Ureter (tissue), 1 donor: ENCODE data around the gene RBL1. TPM values are rescaled to one million over a fixed set of nuclear protein-coding genes. Genes with fewer than 3 reads are reported as not detected.
"Not testable (repeated sequence)": the region's sequence is repeated elsewhere in the genome, so short reads cannot be mapped to it uniquely, and the experiment has no call there.

ENCODE experiments used
- DNase-seq: peaks from one replicate; pipeline ENCODE4 v3.0.0-alpha.2; 2020; ENCODE audit warnings: low spot score
- total RNA-seq: library from RNA; stranded (reverse); gene quantifications from one replicate; pipeline ENCODE4 v1.2.4, GENCODE V29; 2023
- donor health status: DM: yes; HTN: yes; CAD: no.

Gene RBL1, protein sequence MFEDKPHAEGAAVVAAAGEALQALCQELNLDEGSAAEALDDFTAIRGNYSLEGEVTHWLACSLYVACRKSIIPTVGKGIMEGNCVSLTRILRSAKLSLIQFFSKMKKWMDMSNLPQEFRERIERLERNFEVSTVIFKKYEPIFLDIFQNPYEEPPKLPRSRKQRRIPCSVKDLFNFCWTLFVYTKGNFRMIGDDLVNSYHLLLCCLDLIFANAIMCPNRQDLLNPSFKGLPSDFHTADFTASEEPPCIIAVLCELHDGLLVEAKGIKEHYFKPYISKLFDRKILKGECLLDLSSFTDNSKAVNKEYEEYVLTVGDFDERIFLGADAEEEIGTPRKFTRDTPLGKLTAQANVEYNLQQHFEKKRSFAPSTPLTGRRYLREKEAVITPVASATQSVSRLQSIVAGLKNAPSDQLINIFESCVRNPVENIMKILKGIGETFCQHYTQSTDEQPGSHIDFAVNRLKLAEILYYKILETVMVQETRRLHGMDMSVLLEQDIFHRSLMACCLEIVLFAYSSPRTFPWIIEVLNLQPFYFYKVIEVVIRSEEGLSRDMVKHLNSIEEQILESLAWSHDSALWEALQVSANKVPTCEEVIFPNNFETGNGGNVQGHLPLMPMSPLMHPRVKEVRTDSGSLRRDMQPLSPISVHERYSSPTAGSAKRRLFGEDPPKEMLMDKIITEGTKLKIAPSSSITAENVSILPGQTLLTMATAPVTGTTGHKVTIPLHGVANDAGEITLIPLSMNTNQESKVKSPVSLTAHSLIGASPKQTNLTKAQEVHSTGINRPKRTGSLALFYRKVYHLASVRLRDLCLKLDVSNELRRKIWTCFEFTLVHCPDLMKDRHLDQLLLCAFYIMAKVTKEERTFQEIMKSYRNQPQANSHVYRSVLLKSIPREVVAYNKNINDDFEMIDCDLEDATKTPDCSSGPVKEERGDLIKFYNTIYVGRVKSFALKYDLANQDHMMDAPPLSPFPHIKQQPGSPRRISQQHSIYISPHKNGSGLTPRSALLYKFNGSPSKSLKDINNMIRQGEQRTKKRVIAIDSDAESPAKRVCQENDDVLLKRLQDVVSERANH
- 8.1 TPM for total RNA-seq

DNA sequence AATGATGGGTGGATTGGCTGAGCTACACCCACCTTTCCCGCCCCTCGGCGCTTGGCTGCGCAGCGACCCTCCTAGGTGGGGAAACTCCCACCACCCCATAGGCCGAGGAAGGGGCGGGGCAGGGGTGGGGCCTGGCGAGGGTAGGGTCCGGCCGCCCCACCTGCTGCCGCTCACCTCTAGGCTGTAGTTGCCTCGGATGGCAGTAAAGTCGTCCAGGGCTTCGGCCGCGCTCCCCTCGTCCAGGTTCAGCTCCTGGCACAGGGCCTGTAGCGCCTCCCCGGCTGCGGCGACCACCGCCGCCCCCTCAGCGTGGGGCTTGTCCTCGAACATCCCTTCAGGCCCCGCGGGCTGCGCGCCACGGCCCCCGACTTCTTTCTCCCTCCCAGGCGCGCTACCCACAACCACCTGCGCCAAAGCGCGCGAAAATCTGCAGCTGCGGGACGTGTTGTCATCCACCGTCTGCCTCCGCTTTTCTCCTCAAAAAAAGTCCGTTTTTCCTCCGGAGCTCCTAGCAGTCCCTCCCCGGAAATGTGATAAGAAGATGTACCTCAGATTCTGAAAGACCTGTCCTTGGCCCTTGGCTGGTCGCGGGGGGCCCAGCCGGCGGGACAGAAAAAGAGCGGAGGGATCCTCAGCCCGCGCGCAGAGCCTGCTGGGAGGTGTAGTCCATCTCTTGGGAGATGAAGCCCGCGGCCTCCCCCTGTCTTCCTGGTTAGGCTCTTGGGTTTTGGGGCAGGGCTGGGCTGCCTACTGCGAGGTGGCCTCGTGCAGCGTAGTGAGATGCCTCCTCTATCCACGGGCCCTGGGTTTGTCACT lies at the start of gene RBL1:
RBL1 (minus strand) TSS at position 399 of the 816 bp plus-strand sequence; CDS start at position 330, 69 bp downstream.
- peak; percentile 80 for DNase-seq

DNA sequence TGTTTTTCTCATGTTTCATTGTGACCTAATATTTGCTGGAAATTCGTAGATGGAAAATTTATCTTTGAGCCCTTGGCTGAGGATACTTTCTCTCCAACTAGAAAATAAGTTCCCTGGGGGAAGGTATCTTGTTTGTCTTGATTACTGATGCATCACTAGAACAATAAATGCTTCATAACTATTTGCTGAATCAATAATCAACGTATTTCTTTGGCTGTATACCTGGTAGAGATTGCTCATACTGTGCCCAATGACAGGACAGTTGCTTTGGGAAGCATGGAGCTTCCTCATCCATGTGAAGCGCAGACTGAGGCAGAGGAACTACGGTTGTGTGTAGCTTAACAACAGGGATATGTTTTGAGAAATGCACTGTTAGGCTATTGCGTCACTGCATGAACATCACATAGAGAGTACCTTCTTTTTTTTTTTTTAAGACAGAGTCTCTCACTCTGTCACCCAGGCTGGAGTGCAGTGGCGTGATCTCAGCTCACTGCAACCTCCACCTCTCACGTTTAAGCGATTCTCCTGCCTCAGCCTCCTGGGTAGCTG lies 49.1 kb upstream of the RBL1 start:
- no peak for DNase-seq

DNA sequence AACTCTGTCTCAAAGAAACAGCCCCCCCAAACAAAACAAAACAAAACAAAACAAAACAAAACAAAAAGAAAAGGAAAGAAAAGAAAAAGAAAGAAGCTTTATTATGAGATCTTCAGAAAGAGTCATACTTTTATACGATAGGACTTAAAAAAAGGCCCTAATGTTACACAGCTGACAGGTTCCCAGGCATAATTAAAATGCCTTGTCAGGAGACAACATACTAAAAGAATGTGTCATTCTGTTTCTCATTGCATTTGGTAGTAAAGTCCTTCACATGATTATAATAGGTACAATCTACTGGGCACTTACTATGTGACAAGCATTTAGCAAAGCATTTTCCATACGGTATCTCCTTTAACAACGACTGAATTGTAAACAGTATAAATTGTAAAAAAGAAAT lies 46.9 kb upstream of the RBL1 start:
- DNase-seq = no peak

DNA sequence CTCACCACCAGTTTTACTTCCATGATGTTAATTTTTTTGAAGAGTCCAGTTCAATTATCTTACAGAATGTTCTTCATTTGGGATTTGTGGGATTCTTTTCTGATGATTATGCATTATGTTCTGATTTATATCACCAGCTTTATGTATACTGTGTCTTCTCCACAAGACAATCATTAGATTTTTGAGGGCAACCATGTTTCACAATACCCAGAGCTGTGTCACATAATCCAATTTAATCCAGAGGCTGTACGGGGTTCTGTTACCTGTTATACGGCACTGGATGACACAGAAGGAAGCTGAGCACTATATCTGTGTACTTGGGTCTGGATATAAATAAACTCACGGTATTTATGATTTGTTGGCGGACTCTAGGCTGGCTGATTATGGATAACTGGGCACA lies 41.8 kb upstream of the RBL1 start:
- no peak for DNase-seq

DNA sequence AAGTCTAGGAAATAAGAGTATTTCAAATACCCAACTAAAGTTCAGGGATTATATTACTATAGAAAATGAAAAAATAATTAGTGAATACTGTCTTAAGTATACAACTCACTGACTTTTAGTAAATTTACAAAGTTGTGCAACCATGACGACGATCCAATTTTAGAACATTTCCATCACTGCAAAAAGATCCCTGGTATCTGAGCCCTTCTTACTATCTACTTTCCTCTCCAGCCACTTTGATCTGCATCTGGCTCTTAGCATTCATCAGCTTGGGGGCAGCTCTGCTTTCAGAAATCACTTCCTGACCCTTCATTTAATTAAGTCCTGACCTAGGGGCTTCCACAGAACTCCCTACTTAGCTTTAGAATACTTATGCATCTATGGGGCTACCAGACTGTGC lies 38.2 kb upstream of the RBL1 start:
- DNase-seq = no peak

DNA sequence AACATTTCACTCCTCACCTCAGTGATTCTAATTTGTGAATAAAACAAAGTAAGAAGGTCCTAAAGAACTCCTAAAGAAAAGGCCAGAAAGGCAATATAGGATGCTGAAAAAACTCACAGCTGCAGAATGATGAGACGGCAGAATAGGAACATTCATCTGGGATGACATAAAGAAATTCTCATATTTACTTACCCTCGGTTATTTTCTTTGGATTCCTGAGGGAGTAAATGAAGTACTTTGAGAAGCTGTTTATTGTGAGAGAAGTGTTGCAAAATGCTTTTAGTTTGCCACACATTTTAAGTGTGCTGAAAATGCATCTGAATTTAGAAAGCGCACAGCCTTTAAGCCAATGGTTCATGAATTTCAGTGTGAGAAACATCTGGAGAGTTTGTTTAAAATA lies 35.7 kb upstream of the RBL1 start:
- DNase-seq = no peak

DNA sequence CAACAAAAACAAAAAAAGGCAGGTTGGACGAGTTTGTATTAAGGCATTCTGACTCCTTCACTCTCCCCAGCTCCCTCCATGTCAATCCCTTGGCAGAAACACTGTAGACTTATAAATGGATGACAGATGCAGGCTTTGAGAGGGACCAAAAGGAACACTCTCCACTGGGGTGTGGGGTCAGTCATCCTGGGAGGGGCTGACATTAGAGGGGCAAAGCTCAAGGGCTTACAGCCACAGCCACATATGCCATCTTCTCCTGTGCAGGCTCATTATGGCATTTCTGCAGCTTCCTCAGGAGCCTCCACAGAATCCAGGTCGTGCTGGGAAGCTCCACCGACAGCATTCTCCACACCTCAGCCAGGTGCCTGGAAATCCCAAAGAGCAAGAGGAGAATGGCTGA lies 33.0 kb upstream of the RBL1 start:
- DNase-seq = no peak

DNA sequence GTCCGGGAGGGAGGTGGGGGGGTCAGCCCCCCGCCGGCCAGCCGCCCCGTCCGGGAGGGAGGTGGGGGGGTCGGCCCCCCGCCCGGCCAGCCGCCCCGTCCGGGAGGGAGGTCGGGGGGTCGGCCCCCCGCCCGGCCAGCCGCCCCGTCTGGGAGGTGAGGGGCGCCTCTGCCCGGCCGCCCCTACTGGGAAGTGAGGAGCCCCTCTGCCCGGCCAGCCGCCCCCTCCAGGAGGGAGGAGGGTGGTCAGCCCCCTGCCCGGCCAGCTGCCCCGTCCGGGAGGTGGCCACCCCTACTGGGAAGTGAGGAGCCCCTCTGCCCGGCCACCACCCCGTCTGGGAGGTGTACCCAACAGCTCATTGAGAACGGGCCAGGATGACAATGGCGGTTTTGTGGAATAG lies 30.5 kb upstream of the RBL1 start:
- DNase-seq = not testable (repeated sequence)

DNA sequence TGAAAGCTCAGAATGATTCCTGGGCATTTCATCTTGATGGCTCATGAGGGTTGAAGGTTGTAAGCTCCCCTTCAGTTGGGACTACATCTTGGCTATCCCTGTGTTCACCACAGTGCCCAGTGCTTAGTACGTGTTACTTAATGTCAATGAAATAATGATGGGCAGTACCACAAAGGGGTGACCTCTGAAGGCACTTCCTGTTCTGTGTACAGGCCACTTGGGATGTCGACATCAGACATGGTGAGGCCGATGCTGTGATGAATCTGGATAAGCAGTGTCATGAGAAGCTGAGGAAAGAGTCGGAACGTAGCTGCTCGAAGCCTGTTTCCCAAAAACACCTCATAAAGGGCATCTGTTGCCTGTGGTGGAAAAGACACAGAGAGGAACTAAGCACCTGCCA lies 27.6 kb upstream of the RBL1 start:
- DNase-seq = no peak

DNA sequence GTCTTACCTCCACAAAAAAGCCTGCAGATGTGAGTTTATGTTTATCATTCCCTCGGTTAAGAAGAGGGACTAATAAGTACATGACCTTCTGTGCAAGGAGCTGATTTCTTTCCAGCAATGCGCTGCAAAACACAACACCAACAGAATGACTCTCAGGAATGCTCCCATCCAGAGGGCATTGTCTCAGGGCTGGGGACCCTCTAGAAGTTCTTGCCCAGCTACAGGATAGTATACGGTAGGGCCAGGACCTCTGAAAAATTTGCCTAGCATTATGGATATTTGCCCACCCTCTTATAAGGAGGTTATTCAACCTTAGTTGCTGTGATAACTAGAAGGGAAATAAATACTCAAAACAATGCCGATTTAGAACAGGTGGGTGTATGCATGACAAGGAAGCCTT lies 24.7 kb upstream of the RBL1 start:
- DNase-seq = no peak

DNA sequence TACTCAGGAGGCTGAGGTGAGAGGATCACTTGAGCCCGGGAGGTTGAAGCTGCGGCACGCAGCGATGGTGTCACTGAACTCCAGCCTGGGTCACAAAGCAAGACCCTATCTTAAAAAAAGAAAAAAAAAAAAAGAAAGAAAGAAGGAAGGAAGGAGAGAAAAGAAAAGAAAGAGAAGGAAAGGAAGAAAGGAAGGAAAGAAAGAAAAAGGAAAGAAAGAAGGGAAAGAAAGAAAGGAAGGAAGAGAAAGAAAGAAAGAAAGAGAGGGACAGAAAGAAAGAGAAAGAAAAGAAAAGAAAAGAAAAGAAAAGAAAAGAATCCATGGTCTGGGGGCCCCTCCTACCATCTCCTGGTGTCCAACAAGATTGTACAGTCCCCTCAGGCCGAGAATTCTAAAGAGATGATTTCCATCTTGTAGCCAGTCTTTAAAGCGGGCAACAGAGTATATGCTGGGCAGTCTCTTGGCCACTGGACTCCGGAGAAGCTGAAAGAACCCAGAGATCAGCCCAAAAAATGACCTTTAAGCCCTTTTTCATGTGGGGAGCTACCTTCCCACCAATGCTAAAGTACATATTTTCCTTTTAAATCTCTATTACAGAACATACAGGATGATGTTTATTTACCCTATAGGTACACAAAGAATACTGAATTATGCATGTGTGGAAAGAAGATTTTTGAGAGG lies 23.7 kb upstream of the RBL1 start:
- no peak for DNase-seq

DNA sequence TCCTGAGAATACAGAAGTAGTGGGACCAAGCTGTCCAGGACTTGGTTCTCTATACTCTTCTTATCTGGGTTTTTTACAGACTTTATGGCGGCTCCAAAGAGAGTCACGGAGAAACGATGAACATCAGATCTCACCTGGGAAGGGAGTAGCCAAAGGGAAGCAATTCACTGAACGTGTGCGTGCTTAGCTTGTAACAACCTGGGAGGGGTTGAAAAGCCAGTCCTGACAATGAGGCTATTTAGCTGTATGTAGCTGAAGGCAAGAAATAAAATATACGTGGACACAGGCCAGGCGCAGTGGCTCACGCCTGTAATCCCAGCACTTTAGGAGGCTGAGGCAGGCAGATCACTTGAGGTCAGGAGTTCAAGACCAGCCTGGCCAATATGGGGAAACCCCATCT lies 18.2 kb upstream of the RBL1 start:
- no peak for DNase-seq

DNA sequence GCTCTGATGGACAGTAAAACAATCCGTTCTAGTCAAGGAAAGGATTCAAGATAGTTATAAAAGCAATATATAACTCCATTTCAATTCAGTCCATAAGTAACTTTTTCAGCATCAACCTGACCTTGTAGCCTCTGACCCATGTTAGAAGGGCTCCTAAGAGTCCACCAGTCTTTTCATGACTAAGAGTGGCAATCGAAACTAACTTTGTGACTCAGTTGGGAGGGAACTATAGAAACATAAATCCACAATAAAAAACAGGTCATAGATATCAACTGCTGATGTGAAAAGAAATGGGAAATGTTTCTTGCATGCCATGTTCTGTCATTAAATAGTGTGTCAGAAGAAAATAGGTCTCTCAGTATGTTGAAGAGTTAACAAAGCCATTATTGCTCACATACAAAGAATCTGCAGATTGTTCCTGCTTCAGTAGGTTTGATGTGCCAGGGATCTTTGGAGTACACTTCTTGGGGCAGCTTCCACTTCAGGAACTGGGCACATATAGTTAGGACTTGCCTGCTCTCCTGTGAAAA lies 16.2 kb upstream of the RBL1 start:
- no peak for DNase-seq

DNA sequence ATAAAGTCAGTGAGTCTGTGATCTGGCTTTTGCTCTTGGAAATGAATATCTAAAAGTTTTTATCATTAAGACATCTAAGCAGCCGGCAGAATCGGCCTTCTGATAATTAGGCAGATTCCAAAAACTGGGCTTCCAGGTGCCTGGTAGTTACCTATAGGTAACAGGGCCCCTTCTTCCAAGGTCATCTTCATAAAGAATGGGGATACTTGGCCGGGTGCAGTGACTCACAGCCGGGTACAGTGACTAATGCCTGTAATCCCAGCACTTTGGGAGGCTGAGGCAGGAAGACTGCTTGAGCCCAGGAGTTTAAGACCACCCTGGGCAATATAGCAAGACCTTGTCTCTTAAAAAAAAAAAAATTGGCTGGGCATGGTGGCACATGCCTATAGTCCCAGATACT lies 12.9 kb upstream of the RBL1 start:
- no peak for DNase-seq

DNA sequence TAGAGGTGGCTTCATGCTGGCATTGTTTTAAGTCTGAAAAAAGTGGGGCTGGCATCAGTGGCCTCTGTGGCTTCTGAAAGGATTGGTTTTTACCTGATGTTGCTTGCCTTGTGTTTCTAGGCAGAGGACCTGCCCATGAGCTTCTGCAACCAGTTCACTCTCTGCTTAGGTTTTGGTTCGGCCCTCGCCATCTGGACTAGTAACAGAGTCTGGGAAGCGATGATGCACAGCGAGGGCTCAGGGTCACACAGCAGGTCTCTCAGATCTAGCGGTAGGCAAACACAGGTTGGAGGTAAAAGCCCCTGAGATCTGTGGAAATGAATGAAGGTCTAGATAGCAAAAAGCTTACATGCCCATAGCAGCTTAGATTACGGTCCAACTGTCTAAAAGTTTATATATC lies 6.8 kb upstream of the RBL1 start:
- DNase-seq = no peak

DNA sequence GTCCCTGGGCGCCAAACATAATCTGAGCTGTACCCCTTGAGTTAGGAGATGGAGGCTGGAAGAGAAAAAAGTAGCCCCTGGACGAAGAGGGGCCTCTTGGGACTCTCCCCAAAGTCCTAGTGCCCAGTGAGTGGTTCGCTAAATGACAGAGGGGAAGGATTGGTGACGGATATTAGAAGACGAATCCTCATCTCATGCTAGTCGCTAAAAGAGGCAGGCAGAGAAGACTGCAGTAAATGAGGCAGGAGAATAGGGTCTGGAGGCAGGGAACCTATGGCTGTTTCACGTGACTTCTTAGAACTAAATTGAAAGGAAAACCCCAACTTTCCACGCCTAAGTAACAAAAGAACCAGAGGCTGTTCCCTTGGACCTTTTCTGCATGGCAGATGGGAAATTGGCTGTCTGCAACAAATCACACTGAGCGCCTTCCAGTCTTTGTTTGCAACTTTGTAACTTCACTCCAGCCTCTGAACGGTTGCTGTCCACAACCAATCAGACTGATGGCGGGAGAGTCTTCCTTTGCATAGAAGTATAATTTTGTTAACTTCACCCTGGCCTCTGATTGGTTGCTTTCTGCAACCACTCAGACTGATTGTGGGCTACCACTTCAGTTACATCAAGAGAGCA lies 731 bp upstream of the RBL1 start:
- DNase-seq = no peak

DNA sequence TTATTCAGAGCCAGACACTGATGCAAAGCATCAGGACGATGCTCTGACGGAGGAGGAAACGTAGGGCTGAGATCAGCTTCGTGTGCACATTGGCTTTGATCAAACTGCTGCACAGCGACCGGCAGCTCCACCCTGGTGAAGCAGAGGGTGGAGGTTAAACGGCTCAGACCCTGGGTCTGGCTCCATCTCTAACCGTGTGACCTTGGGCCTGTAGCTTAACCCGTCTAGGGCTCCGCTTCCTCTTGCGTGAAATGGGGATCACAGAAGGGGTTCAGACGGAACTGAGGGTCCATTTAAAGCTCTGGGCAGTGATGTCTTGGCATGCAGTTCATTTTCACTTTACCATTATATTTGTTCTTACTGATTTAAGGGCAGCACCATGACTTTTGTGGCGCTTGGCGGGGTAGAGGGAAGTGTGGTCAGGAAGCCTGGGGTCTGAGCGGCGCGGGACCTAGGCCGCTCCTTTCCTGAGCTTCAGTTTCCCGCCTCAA lies 644 bp downstream of the RBL1 start:
- DNase-seq = no peak

DNA sequence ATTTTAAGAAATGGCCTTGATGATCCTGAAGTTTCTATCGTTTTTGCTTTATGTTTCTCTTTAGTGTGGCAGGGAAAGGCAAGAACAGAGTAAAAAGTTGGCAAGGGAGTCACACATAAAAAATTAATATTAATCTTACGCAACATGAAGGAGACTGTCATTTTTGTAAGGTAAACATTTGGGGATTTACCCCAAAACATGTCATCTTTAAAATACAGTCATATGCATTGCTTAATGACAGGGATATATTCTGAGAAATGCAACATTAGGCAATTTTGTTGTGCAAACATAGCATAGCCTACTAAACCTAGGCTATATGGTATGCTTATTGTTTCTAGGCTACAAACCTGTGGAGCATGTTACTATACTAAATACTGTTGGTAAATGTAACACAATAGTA lies 5.4 kb downstream of the RBL1 start:
- DNase-seq = no peak

DNA sequence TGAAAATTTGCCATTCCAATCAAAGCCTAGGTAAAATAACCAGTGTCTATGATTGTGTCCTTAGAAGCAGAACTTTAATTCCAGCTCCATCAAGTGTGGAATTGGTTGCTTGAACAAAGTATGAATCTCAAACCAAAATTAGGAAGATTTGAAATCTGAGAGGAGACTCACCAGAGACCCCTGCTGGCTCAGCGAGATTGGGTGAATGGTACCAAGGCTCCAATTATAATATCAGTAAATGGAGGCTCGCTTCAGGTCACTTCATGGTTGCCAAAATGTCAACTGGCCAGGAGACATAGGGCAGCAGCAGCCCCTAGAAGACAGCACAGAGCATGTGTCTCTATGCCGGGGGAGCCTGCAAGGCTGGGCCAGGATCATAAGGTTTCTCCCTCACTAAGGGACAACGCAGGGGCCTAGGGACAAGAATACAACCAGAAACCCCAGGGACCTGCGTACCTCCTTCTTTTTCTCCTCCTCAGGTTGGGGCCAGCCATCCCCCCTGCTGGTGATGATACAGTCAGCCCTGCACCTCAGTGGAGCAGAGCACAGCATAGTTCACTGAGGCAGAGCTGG lies 14.0 kb downstream of the RBL1 start:
- DNase-seq = no peak

DNA sequence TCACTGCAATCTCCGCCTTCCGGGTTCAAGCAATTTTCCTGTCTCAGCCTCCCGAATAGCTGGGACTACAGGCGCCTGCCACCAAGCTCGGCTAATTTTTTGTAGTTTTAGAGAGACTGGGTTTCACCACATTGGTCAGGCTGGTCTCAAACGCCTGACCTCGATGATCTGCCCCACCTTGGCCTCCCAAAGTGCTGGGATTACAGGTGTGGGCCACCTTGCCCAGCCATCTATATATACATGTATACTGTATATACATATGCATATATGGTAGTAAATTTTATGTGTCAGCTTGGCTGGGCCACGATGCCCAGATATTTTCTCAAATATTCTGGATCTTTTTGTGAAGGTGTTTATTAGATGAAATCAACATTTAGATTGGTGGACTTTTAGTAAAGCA lies 18.8 kb downstream of the RBL1 start:
- no peak for DNase-seq
